ENCODE results near the gene JAZF1. TPM values are rescaled to one million over a fixed set of nuclear protein-coding genes. Genes with fewer than 3 reads are reported as not detected.
"Not testable (repeated sequence)": the region's sequence is repeated elsewhere in the genome, so short reads cannot be mapped to it uniquely, and the experiment has no call there.

The JAZF1 gene
- polyA plus RNA-seq, 2 donors, result 1.6 to 3.5 TPM

DNA sequence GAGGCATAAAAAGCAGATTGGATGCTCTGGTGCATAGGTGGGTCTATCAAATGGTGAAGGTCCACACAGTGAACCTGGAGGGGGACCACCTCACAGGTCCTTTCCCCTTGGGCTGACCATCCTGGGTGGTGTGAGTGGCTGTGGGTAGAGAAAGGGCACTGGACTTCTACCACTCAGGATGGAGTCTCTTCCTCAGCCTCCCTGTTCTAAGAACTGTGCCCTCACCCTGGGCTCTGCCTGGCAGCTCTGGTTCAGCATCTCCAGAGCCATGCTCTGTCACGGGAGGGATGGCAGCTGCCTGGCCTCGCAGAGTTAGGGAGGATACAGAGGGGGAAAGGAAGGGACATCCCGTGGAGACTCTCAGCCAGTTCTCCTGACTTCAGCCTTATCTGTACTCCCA is 318.8 kb downstream of the JAZF1 start:
- Histone ChIP-seq H3K4me1 (ENCODE audit: control insufficient read depth in 2 of 2, insufficient read depth in 2 of 2, low read length in 1 of 2) (no peaks in the 10 kb centered on the region), H3K36me3 (ENCODE audit: control insufficient read depth in 2 of 2, insufficient read depth in 2 of 2, low read length in 1 of 2) (peaks cover 0 to 2% of the 10 kb centered on the region in 2 donors), H3K9me3 (ENCODE audit: control insufficient read depth in 2 of 2, insufficient read depth in 1 of 2, low read depth in 1 of 2, low read length in 1 of 2) (no peaks in the 10 kb centered on the region), H3K27ac (ENCODE audit: low read depth in 2 of 2, low read length in 1 of 2) (no peak overlapping the region), H3K27me3 (ENCODE audit: control insufficient read depth in 1 of 2, insufficient read depth in 2 of 2, low read length in 2 of 2) (no peaks in the 10 kb centered on the region), H3K4me3 (ENCODE audit: low read depth in 1 of 2, low read length in 2 of 2) (no peak overlapping the region)
- WGBS, 2 donors, result 87 to 89% methylated on average over 3 of the region's 3 CpGs

- 81 to 89% methylated on average over 6 of the region's 6 CpGs for WGBS, 2 donors
- H3K27me3 ChIP-seq (ENCODE audit: control insufficient read depth in 1 of 2, insufficient read depth in 2 of 2, low read length in 2 of 2), result no peaks in the 10 kb centered on the region
Measured at GRCh38 chr7:27860800-27861199, 319.8 kb downstream of the JAZF1 start.

DNA sequence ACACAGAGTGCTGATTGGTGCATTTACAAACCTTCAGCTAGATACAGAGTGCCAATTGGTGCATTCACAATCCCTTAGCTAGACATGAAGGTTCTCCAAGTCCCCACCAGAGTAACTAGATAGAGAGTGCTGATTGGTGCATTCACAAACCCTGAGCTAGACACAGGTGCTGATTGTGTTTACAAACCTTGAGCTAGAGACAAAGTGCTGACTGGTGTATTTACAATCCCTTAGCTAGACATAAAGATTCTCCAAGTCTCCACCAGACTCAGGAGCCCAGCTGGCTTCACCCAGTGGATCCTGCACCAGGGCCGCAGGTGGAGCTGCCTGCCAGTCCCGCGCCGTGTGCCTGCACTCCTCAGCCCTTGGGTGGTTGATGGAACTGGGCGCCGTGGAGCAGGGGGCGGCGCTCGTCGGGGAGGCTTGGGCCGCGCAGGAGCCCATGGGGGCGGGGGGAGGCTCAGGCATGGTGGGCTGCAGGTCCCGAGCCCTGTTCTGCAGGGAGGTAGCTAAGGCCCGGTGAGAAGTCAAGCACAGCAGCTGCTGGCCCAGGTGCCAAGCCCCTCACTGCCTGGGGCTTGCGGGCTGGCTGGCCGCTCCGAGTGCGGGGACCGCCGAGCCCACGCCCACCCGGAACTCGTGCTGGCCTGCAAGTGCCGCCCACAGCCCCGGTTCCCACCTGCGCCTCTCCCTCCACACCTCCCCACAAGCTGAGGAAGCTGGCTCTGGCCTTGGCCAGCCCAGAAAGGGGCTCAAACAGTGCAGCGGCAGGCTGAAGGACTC is 323.7 kb downstream of the JAZF1 start:
- not testable (repeated sequence) for H3K27me3 ChIP-seq (ENCODE audit: control insufficient read depth in 1 of 2, insufficient read depth in 2 of 2, low read length in 2 of 2); H3K4me3 ChIP-seq (ENCODE audit: low read depth in 1 of 2, low read length in 2 of 2); H3K4me1 ChIP-seq (ENCODE audit: control insufficient read depth in 2 of 2, insufficient read depth in 2 of 2, low read length in 1 of 2); H3K27ac ChIP-seq (ENCODE audit: low read depth in 2 of 2, low read length in 1 of 2); H3K9me3 ChIP-seq (ENCODE audit: control insufficient read depth in 2 of 2, insufficient read depth in 1 of 2, low read depth in 1 of 2, low read length in 1 of 2); H3K36me3 ChIP-seq (ENCODE audit: control insufficient read depth in 2 of 2, insufficient read depth in 2 of 2, low read length in 1 of 2)
- whole genome bisulfite sequencing, 2 donors, result 98% methylated on average over 18 to 28 of the region's 28 CpGs

More at GRCh38 chr7:27860800-27861199, 319.8 kb downstream of the JAZF1 start:
- no peak overlapping the region for H3K4me3 ChIP-seq (ENCODE audit: low read depth in 1 of 2, low read length in 2 of 2)
- H3K27ac ChIP-seq (ENCODE audit: low read depth in 2 of 2, low read length in 1 of 2), result no peak overlapping the region
- no peaks in the 10 kb centered on the region for H3K4me1 ChIP-seq (ENCODE audit: control insufficient read depth in 2 of 2, insufficient read depth in 2 of 2, low read length in 1 of 2)
- H3K36me3 ChIP-seq (ENCODE audit: control insufficient read depth in 2 of 2, insufficient read depth in 2 of 2, low read length in 1 of 2), result peaks cover 0 to 2% of the 10 kb centered on the region in 2 donors
- no peaks in the 10 kb centered on the region for H3K9me3 ChIP-seq (ENCODE audit: control insufficient read depth in 2 of 2, insufficient read depth in 1 of 2, low read depth in 1 of 2, low read length in 1 of 2)

- H3K36me3 ChIP-seq (ENCODE audit: control insufficient read depth in 2 of 2, insufficient read depth in 2 of 2, low read length in 1 of 2), result no peaks in the 10 kb centered on the region
- no peak overlapping the region for H3K4me3 ChIP-seq (ENCODE audit: low read depth in 1 of 2, low read length in 2 of 2)
- WGBS, 2 donors, result 82 to 97% methylated on average over 5 of the region's 5 CpGs
- no peaks in the 10 kb centered on the region for H3K27me3 ChIP-seq (ENCODE audit: control insufficient read depth in 1 of 2, insufficient read depth in 2 of 2, low read length in 2 of 2)
- no peak overlapping the region for H3K27ac ChIP-seq (ENCODE audit: low read depth in 2 of 2, low read length in 1 of 2)
- no peaks in the 10 kb centered on the region for H3K9me3 ChIP-seq (ENCODE audit: control insufficient read depth in 2 of 2, insufficient read depth in 1 of 2, low read depth in 1 of 2, low read length in 1 of 2)
- H3K4me1 ChIP-seq (ENCODE audit: control insufficient read depth in 2 of 2, insufficient read depth in 2 of 2, low read length in 1 of 2), result no peaks in the 10 kb centered on the region
Measured at GRCh38 chr7:27850531-27850930, 330.1 kb downstream of the JAZF1 start.

GRCh38 chr7:27846388-27846787 is 334.2 kb downstream of the JAZF1 start:
- Histone ChIP-seq H3K4me3 (ENCODE audit: low read depth in 1 of 2, low read length in 2 of 2) (no peak overlapping the region), H3K36me3 (ENCODE audit: control insufficient read depth in 2 of 2, insufficient read depth in 2 of 2, low read length in 1 of 2) (no peaks in the 10 kb centered on the region), H3K4me1 (ENCODE audit: control insufficient read depth in 2 of 2, insufficient read depth in 2 of 2, low read length in 1 of 2) (no peaks in the 10 kb centered on the region), H3K27ac (ENCODE audit: low read depth in 2 of 2, low read length in 1 of 2) (no peak overlapping the region), H3K27me3 (ENCODE audit: control insufficient read depth in 1 of 2, insufficient read depth in 2 of 2, low read length in 2 of 2) (no peaks in the 10 kb centered on the region), H3K9me3 (ENCODE audit: control insufficient read depth in 2 of 2, insufficient read depth in 1 of 2, low read depth in 1 of 2, low read length in 1 of 2) (no peaks in the 10 kb centered on the region)
- 96% methylated on average over 3 of the region's 3 CpGs for WGBS, 2 donors

GRCh38 chr7:27843584-27844305 is 336.9 kb downstream of the JAZF1 start:
- H3K27ac ChIP-seq (ENCODE audit: low read depth in 2 of 2, low read length in 1 of 2), result no peak overlapping the region
- H3K4me3 ChIP-seq (ENCODE audit: low read depth in 1 of 2, low read length in 2 of 2), result no peak overlapping the region
- H3K4me1 ChIP-seq (ENCODE audit: control insufficient read depth in 2 of 2, insufficient read depth in 2 of 2, low read length in 1 of 2), result no peaks in the 10 kb centered on the region
- no peaks in the 10 kb centered on the region for H3K9me3 ChIP-seq (ENCODE audit: control insufficient read depth in 2 of 2, insufficient read depth in 1 of 2, low read depth in 1 of 2, low read length in 1 of 2)
- WGBS, 2 donors, result 93 to 96% methylated on average over 15 of the region's 15 CpGs
- peaks cover 0 to 3% of the 10 kb centered on the region in 2 donors for H3K36me3 ChIP-seq (ENCODE audit: control insufficient read depth in 2 of 2, insufficient read depth in 2 of 2, low read length in 1 of 2)
- H3K27me3 ChIP-seq (ENCODE audit: control insufficient read depth in 1 of 2, insufficient read depth in 2 of 2, low read length in 2 of 2), result no peaks in the 10 kb centered on the region

DNA sequence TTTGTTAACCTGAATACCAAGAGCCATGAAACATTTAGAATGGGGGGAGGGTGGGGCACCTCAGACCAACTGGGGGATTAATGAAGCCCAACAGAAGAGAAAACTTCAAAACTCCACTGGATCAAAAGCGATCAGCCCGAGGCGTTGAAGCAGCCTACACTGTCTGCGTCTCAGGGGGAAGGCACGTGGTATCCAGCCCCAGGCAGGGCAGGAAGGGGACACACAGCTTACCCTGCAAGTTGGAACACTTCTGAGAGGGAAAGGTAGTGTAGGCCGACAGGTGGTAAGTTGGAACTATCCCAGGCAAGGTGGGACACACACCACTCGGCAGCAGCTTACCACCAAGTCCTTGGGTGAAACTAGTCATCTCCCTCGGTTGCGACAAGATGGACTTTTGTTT is 337.7 kb downstream of the JAZF1 start:
- H3K4me3 ChIP-seq (ENCODE audit: low read depth in 1 of 2, low read length in 2 of 2), result no peak overlapping the region
- no peak overlapping the region for H3K27ac ChIP-seq (ENCODE audit: low read depth in 2 of 2, low read length in 1 of 2)
- H3K36me3 ChIP-seq (ENCODE audit: control insufficient read depth in 2 of 2, insufficient read depth in 2 of 2, low read length in 1 of 2), result peaks cover 0 to 3% of the 10 kb centered on the region in 2 donors
- no peaks in the 10 kb centered on the region for H3K9me3 ChIP-seq (ENCODE audit: control insufficient read depth in 2 of 2, insufficient read depth in 1 of 2, low read depth in 1 of 2, low read length in 1 of 2)
- peaks cover 0 to 3% of the 10 kb centered on the region in 2 donors for H3K4me1 ChIP-seq (ENCODE audit: control insufficient read depth in 2 of 2, insufficient read depth in 2 of 2, low read length in 1 of 2)
- H3K27me3 ChIP-seq (ENCODE audit: control insufficient read depth in 1 of 2, insufficient read depth in 2 of 2, low read length in 2 of 2), result no peaks in the 10 kb centered on the region
- 56 to 71% methylated on average over 9 of the region's 9 CpGs for WGBS, 2 donors

- peaks cover 0 to 3% of the 10 kb centered on the region in 2 donors for H3K4me1 ChIP-seq (ENCODE audit: control insufficient read depth in 2 of 2, insufficient read depth in 2 of 2, low read length in 1 of 2)
- H3K4me3 ChIP-seq (ENCODE audit: low read depth in 1 of 2, low read length in 2 of 2), result no peak overlapping the region
- H3K27me3 ChIP-seq (ENCODE audit: control insufficient read depth in 1 of 2, insufficient read depth in 2 of 2, low read length in 2 of 2), result no peaks in the 10 kb centered on the region
- no peaks in the 10 kb centered on the region for H3K9me3 ChIP-seq (ENCODE audit: control insufficient read depth in 2 of 2, insufficient read depth in 1 of 2, low read depth in 1 of 2, low read length in 1 of 2)
- WGBS, 2 donors, result 63 to 75% methylated on average over 14 of the region's 14 CpGs
- H3K36me3 ChIP-seq (ENCODE audit: control insufficient read depth in 2 of 2, insufficient read depth in 2 of 2, low read length in 1 of 2), result peaks cover 0 to 3% of the 10 kb centered on the region in 2 donors
- H3K27ac ChIP-seq (ENCODE audit: low read depth in 2 of 2, low read length in 1 of 2), result no peak overlapping the region
Measured at GRCh38 chr7:27842094-27842692, 338.4 kb downstream of the JAZF1 start.

DNA sequence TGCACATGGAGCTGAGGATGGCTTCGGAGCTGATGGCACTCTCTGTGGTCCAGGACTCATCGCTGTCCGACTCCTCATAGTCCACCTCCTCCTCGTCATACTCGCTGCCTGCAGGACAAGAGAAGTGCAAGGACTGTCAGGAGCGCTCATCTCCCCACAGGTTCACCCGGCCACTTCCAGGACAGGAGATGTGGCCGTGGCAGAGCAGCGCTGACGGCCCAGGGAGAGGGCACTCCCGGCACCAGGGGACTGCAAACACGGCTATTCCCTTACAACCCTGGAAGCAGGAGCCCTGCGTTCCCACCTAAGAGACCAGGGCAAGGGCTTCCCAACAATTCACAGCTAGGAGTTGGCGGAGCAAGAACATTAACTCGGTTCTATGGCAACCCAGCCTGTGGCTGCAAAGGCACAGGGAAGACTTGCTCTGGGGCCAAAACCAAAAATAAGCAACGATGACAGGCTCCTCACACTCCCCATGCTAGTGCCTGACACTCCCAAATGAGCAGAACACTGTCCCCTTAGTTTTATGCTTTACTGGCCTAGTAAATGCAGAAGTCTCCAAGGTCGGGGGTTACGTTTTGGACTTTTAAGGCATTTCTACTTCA is 339.7 kb downstream of the JAZF1 start:
- peaks cover 0 to 3% of the 10 kb centered on the region in 2 donors for H3K36me3 ChIP-seq (ENCODE audit: control insufficient read depth in 2 of 2, insufficient read depth in 2 of 2, low read length in 1 of 2)
- no peak overlapping the region for H3K27ac ChIP-seq (ENCODE audit: low read depth in 2 of 2, low read length in 1 of 2)
- H3K4me3 ChIP-seq (ENCODE audit: low read depth in 1 of 2, low read length in 2 of 2), result no peak overlapping the region
- 93 to 95% methylated on average over 18 of the region's 18 CpGs for WGBS, 2 donors
- H3K4me1 ChIP-seq (ENCODE audit: control insufficient read depth in 2 of 2, insufficient read depth in 2 of 2, low read length in 1 of 2), result peaks cover 0 to 3% of the 10 kb centered on the region in 2 donors
- no peaks in the 10 kb centered on the region for H3K27me3 ChIP-seq (ENCODE audit: control insufficient read depth in 1 of 2, insufficient read depth in 2 of 2, low read length in 2 of 2)
- H3K9me3 ChIP-seq (ENCODE audit: control insufficient read depth in 2 of 2, insufficient read depth in 1 of 2, low read depth in 1 of 2, low read length in 1 of 2), result no peaks in the 10 kb centered on the region
